CD4-positive, alpha-beta T cell treated with Interferon alpha-2 for 1 hour (primary cell): ENCODE results near the gene ACSL5.

Source experiments
- DNase-seq, 2 donors: peaks; one replicate each; pipeline ENCODE4 v3.0.0-alpha.2; 2020 to 2022

Gene ACSL5, protein sequence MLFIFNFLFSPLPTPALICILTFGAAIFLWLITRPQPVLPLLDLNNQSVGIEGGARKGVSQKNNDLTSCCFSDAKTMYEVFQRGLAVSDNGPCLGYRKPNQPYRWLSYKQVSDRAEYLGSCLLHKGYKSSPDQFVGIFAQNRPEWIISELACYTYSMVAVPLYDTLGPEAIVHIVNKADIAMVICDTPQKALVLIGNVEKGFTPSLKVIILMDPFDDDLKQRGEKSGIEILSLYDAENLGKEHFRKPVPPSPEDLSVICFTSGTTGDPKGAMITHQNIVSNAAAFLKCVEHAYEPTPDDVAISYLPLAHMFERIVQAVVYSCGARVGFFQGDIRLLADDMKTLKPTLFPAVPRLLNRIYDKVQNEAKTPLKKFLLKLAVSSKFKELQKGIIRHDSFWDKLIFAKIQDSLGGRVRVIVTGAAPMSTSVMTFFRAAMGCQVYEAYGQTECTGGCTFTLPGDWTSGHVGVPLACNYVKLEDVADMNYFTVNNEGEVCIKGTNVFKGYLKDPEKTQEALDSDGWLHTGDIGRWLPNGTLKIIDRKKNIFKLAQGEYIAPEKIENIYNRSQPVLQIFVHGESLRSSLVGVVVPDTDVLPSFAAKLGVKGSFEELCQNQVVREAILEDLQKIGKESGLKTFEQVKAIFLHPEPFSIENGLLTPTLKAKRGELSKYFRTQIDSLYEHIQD

DNA sequence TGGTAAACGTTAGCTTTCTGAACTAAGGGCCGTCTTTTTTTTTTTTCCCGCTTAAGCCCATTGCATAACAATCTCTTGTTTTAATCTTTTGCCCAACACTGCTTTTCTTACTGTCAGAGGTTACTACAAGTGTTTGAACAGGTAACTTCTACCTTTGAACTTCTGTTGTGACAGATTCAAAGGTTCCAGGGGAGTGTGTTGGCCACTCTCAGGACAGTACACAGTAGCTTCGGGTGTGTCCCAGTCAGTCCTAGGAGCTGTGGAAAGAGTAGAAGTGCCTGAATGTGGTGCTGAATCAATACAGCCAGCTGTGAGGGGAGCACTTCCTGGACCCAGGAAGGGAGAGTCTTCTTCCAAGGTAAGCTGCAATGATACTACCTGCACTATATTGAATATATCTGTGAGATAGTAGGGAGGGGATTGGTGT lies at the start of gene ACSL5:
Gene ACSL5 (plus strand): TSS at position 205 of the 427 bp plus-strand sequence. CDS start 20,831 bp downstream, outside the sequence.
- no peak for DNase-seq

DNA sequence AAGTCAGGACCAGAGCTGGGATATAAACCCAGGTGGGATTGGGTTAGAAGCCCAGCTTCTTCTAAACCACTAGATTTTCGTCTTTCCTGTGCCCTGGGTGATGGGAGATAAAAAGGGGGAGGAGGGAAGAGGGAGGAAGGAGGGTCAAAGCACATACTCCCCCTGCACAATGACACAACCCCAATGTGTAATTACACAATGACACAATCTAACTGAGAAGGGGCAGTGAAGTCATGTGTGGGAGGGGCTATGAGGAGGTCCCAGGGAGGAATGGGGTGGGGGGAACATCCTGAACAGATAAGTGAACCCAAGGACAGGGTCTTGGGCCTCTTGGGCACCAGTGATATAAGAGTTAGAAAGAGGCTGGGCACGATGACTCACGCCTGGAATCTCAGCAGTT lies 46.2 kb upstream of the ACSL5 start:
- no peak for DNase-seq

GRCh38 chr10:112330162-112330561 lies 43.8 kb upstream of the ACSL5 start:
- no peak for DNase-seq

GRCh38 chr10:112330607-112331160 lies 43.2 kb upstream of the ACSL5 start:
- DNase-seq, result no peak

DNA sequence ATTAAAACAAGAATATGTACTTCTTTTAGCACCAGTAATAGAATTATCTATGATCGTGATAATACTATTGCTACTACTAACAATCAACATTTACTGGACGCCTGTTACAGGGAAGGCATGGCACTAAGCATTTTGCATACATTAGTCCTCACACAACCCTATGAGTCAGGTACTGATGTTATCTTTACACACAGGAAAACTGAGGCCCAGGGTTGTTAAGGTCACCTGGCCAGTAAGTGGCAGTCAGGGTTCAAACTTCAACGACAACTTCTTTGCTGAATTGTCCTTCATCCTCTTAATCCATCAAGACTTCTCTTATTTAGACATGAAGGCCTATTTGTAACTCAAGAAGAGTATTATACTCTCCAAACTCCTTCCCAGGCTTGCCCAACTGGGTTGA lies 41.9 kb upstream of the ACSL5 start:
- DNase-seq, result no peak

- no peak for DNase-seq
These were observed 41.2 kb upstream of the ACSL5 start for GRCh38 chr10:112332509-112333228.

DNA sequence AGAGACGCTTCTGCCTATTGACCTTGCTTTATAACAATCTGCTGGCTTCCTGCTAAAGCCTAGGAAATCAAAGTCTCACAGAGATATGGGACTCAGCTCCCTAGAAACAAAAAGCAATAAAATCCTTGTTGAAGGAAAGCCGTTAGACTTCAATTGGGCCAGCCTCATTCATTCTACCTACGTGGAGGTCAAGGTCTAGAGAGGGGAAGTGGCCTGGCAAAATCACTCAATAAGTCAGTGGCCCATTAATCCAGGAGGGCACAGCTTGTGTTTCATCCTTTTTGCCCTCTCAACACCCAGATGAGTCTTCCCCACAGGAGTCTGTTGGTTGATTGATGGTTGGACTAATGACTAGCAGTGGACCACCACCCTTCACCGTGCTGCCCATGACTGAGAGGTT lies 40.5 kb upstream of the ACSL5 start:
- DNase-seq, result no peak

GRCh38 chr10:112335111-112335867 lies 38.6 kb upstream of the ACSL5 start:
- DNase-seq, result no peak

GRCh38 chr10:112335868-112336265 lies 38.0 kb upstream of the ACSL5 start:
- DNase-seq, result no peak

GRCh38 chr10:112336556-112337201 lies 37.2 kb upstream of the ACSL5 start:
- DNase-seq, result no peak

DNA sequence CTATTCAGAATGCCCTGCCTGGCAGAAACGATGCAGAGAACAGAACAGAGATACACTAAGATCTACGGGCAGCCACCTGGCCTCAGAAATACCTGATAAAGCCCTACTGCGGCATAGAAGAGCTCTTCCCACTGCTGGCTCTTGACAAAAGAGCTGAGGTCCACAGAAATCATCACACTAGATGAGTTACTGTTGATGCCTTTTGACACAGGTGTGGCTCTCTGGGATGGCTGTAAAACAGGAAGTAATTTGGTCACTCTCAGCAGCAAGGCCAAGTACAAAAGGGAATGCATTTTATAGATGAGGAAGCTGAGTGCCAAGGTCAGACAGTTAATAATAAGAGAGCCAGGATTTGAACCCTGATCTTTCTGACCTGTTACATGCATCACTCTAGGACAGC lies 35.0 kb upstream of the ACSL5 start:
- DNase-seq, result no peak

GRCh38 chr10:112340601-112341000 lies 33.3 kb upstream of the ACSL5 start:
- no peak for DNase-seq

- no peak for DNase-seq
These were observed 30.7 kb upstream of the ACSL5 start for GRCh38 chr10:112343056-112343806.

- DNase-seq, result no peak
These were observed 29.7 kb upstream of the ACSL5 start for GRCh38 chr10:112344261-112344660.

GRCh38 chr10:112345202-112345601 lies 28.7 kb upstream of the ACSL5 start:
- DNase-seq, result no peak

DNA sequence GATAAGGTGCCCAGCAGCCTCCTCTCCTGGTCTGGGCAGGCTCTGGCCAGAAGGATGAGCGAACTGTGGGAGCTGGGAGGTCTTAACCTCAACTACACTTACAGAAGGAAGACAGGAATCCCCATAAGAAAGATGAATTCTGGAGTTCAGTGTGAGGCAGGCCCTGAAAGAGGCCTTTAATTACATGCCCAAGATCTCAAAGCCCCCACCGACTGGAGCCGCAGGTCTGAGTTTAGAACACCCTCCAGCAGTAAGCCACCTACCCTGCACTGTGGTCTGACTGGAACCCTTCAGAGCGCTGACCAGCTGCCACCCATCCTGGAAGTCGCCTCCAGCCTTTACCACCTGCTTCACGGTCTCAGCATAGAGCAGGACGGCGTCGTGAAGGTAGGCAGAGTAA lies 28.2 kb upstream of the ACSL5 start:
- no peak for DNase-seq

DNA sequence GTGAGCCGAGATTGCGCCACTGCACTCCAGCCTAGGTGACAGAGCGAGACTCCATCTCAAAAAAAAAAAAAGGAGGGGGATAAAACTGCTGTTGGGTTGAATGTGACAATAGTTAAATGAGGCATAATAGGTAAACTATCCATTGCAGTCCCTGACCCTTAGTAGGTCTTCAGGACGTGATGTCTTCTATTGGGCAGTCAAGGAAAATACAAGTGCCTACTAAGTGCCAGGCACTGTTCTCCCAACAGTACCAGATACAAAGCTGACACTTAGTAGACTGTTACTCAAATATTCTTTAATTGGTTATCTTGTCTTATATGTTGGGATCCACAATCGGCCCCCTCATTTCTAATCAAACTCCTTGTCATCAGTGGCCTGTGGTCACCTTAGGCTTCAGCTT lies 27.1 kb upstream of the ACSL5 start:
- DNase-seq, result no peak

DNA sequence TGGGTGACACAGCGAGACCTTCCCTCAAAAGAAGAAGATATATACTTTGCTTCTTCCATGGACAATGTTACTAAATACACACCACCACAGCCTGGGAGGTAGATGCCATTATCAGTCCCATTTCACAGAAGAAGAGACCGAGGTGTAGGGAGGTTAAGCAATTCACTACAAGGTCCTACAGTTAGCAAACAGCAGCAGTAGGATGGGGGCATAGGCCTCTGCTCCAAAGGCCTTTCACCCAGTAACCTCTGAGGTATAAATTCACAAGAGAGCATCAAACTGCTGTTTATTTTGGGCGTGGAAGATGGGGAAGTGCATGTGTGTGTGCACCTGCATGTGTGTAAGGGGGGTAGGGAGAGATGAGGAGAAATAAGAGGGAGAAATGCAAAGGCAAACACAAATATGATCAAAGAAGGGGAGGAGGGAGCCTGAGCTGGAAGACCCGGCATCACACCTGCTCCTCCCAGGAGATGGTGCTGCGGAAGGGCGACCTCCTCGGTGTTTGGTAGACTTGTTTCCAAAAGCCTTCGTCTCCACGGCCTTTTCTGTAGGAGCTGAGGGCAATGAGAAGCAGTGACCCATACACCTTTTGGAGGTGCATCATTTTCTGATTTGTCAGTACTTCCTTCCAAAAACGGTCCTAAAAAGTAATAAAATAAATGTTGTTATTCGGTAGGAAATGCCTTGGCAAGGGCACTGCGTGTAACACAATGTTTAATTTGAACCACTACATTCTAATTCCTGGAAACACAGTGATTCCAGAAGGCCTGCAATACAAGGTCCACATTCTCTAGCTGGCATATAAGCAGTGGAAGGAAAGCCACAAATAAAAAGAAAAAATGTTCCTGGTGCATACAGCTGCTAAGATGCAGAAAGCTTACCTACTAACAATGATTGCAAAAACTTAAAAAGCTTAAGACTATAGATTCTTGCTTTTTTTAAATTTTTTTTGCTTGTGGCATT lies 25.9 kb upstream of the ACSL5 start:
- no peak for DNase-seq

DNA sequence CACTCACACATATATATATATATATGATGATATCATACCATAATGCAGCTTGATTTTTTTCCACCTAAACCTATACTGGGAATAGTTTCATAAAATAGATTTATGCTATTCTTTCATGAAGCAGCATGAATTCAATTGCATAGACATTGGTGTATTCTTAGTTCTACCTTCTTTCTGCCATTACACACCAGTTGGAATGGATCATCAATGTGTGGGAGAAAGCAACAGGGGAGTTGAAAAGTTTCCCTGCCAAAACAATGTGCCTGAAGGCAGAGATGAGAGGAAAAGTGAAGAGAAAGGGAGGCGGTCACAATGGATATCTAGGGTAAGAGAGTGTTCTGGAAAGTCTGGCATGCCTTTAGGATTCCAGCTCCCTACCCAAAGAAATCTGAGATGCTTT lies 25.2 kb upstream of the ACSL5 start:
- DNase-seq, result no peak

DNA sequence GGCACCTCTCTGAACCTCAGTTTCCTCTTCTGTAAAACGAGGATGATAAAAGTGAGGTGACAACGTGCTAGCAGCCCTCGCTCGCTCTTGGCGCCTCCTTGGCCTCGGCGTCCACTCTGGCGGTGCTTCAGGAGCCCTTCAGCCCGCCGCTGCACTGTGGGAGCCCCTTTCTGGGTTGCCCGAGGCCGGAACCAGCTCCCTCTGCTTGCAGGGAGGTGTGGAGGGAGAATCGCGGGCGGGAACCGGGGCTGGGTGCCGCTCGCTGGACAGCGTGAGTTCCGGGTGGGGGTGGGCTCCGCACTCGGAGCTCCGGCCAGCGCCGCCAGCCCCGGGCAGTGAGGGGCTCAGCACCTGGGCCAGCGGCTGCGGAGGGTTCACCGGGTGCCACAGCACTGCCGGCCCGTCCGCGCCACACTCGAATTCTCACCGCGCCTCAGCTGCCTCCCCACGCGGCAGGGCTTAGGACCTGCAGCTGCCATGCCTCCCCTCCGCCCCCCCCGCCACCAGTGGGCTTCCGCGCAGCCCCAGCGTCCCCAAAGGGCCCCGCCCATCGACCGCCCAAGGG lies 24.3 kb upstream of the ACSL5 start:
- DNase-seq, result no peak
